Fibroblast of mammary gland (primary cell): ENCODE results near the gene AFG3L2.

ENCODE experiments used
- DNase-seq: peaks from one replicate; pipeline ENCODE4 v3.0.0-alpha.2; 2010; ENCODE audit warnings: low read depth
- H3K4me3 ChIP-seq: 2 replicates; pipeline ENCODE4 v1.5.1; 2011; ENCODE audit warnings: low read depth, mild to moderate bottlenecking, low read length, moderate library complexity; ENCODE audit not compliant: control insufficient read depth
- CTCF ChIP-seq: conservative IDR thresholded peaks from 2 replicates; pipeline ENCODE4 v1.5.1; 2011; ENCODE audit warnings: low read depth, low read length, inconsistent platforms; ENCODE audit not compliant: control insufficient read depth, insufficient read depth

Gene AFG3L2

GRCh38 chr18:12328179-12328823, 48.7 kb downstream of the AFG3L2 start:
- no peak overlapping the region for H3K4me3 ChIP-seq
- no peak for TF ChIP-seq CTCF
- DNase-seq = no peak

GRCh38 chr18:12327510-12328178, 49.4 kb downstream of the AFG3L2 start:
- no peak overlapping the region for H3K4me3 ChIP-seq
- TF ChIP-seq CTCF = peak; percentile 93
- peak; percentile 81 for DNase-seq

- no peak overlapping the region for H3K4me3 ChIP-seq
- TF ChIP-seq CTCF = no peak
- no peak for DNase-seq
These were observed 50.1 kb downstream of the AFG3L2 start for GRCh38 chr18:12326711-12327460.

- no peak for DNase-seq
- no peak for TF ChIP-seq CTCF
These were observed 51.2 kb downstream of the AFG3L2 start for GRCh38 chr18:12325726-12326245.

GRCh38 chr18:12324991-12325725, 51.9 kb downstream of the AFG3L2 start:
- DNase-seq = no peak
- H3K4me3 ChIP-seq = no peak overlapping the region
- TF ChIP-seq CTCF = no peak

More at GRCh38 chr18:12325726-12326245, 51.2 kb downstream of the AFG3L2 start:
- no peak overlapping the region for H3K4me3 ChIP-seq

GRCh38 chr18:12321333-12321732, 55.7 kb downstream of the AFG3L2 start:
- no peak overlapping the region for H3K4me3 ChIP-seq
- no peak for TF ChIP-seq CTCF
- no peak for DNase-seq
